ENCODE data around the gene ST6GALNAC4. TPM values are rescaled to one million over a fixed set of nuclear protein-coding genes. Genes with fewer than 3 reads are reported as not detected.
A peak's percentile ranks its signal among the peaks of the same experiment; 100 is the strongest.

Gene ST6GALNAC4
- total and polyA plus RNA-seq, 2 donors (not counting 1 experiment from before 2014, with no cell fraction given): 80.5 to 199 TPM

GRCh38 chr9:127910613-127911205, 6.1 kb downstream of the ST6GALNAC4 start:
- Mint-ChIP-seq H3K9me3 (ENCODE audit: insufficient read depth) (no peaks in the 10 kb centered on the region), H3K27ac (peak overlapping the region; percentile 99), H3K4me1 (peaks cover 66% of the 10 kb centered on the region), H3K4me3 (peak overlapping the region; percentile 84), H3K27me3 (no peaks in the 10 kb centered on the region)
- Histone ChIP-seq H3K4me2 (replicated peaks; ENCODE audit: low read depth, low read length, poor library complexity, severe bottlenecking) (peak overlapping the region; percentile 26), H2AFZ (ENCODE audit: insufficient read depth, low read depth, low read length, poor library complexity, severe bottlenecking) (no peak overlapping the region), H3K79me2 (ENCODE audit: control insufficient read depth, insufficient read depth, low read length) (peaks cover 48% of the 10 kb centered on the region), H3K27ac (ENCODE audit: low read length in 2 of 2) (peak overlapping the region; percentile 64 to 76), H4K20me1 (ENCODE audit: control insufficient read depth, insufficient read depth, low read length, poor library complexity, severe bottlenecking) (no peaks in the 10 kb centered on the region), H3K4me3 (ENCODE audit: control extremely low read depth in 1 of 5, extremely low read depth in 1 of 5, insufficient read depth in 1 of 5, low read depth in 2 of 5, low read length in 4 of 5) (no peak overlapping the region), H3K9me3 (ENCODE audit: control extremely low read depth in 1 of 3, control insufficient read depth in 2 of 3, insufficient read depth in 1 of 3, low read length in 2 of 3) (no peaks in the 10 kb centered on the region), H3K9ac (ENCODE audit: low read length) (no peak overlapping the region), H3K36me3 (replicated peaks in 1 of 2; ENCODE audit: control extremely low read depth in 1 of 2, control insufficient read depth in 1 of 2, extremely low read depth in 1 of 2, insufficient read depth in 2 of 2, low read length in 1 of 2) (peaks cover 0 to 61% of the 10 kb centered on the region in 2 experiments), H3K27me3 (replicated peaks in 1 of 4; ENCODE audit: control extremely low read depth in 1 of 4, control insufficient read depth in 3 of 4, insufficient read depth in 4 of 4, low read length in 3 of 4) (no peaks in the 10 kb centered on the region), H3K4me1 (ENCODE audit: control insufficient read depth in 2 of 2, insufficient read depth in 2 of 2, low read length in 2 of 2) (peaks cover 32 to 73% of the 10 kb centered on the region in 2 donors)
- DNase-seq (no peak), ATAC-seq (ENCODE audit: low read depth) (no peak)
- intact Hi-C loops (cut with micrococcal nuclease): no loop called here
- POLR2A ChIA-PET: interaction anchor here (0.8 to 1.6 kb wide), 4 partner anchors 11 to 28 kb away, joined by 3 to 7 read pairs (median 5); no protein-coding TSS in a partner anchor
- CTCF ChIA-PET: interaction anchor here (0.8 to 17.3 kb wide), 5 partner anchors 9 to 176 kb away, joined by 3 to 237 read pairs (median 5); partner anchors contain the start of gene TOR2A
- no peak for TF ChIP-seq EZH2 (IDR thresholded peaks at IDR 0.05; ENCODE audit: borderline replicate concordance, insufficient read depth, low read depth, low read length, poor library complexity, severe bottlenecking)
- peak; percentile 31 for TF ChIP-seq CTCF (IDR thresholded peaks at IDR 0.05)
- WGBS (ENCODE audit: insufficient coverage): 82% methylated on average over 5 of the region's 6 CpGs

- ChIA-PET CTCF (interaction anchor here (0.8 to 17.3 kb wide), 6 partner anchors 8 to 175 kb away, joined by 3 to 237 read pairs (median 5); partner anchors contain the start of gene TOR2A), POLR2A (interaction anchor here (0.5 to 1.6 kb wide), 7 partner anchors 10 to 119 kb away, joined by 3 to 10 read pairs (median 5); no protein-coding TSS in a partner anchor)
- no peak for ATAC-seq (ENCODE audit: low read depth)
- H3K9ac ChIP-seq (ENCODE audit: low read length): no peak overlapping the region
- WGBS (ENCODE audit: insufficient coverage): 89% methylated on average over 17 of the region's 17 CpGs
- TF ChIP-seq CTCF (IDR thresholded peaks at IDR 0.05): no peak
- no peak for TF ChIP-seq EZH2 (IDR thresholded peaks at IDR 0.05; ENCODE audit: borderline replicate concordance, insufficient read depth, low read depth, low read length, poor library complexity, severe bottlenecking)
- H3K4me1 Mint-ChIP-seq: peaks cover 66% of the 10 kb centered on the region
- no peak overlapping the region for H2AFZ ChIP-seq (ENCODE audit: insufficient read depth, low read depth, low read length, poor library complexity, severe bottlenecking)
- H3K36me3 ChIP-seq (replicated peaks in 1 of 2; ENCODE audit: control extremely low read depth in 1 of 2, control insufficient read depth in 1 of 2, extremely low read depth in 1 of 2, insufficient read depth in 2 of 2, low read length in 1 of 2): peaks cover 0 to 59% of the 10 kb centered on the region in 2 experiments
- H3K4me2 ChIP-seq (replicated peaks; ENCODE audit: low read depth, low read length, poor library complexity, severe bottlenecking): no peak overlapping the region
- peak overlapping the region in 1 of 2 donors; percentile 76 for H3K27ac ChIP-seq (ENCODE audit: low read length in 2 of 2)
- peaks cover 45% of the 10 kb centered on the region for H3K79me2 ChIP-seq (ENCODE audit: control insufficient read depth, insufficient read depth, low read length)
- H3K4me3 ChIP-seq (ENCODE audit: control extremely low read depth in 1 of 5, extremely low read depth in 1 of 5, insufficient read depth in 1 of 5, low read depth in 2 of 5, low read length in 4 of 5): no peak overlapping the region
- H3K9me3 ChIP-seq (ENCODE audit: control extremely low read depth in 1 of 3, control insufficient read depth in 2 of 3, insufficient read depth in 1 of 3, low read length in 2 of 3): no peaks in the 10 kb centered on the region
- intact Hi-C loops (cut with micrococcal nuclease): no loop called here
- H3K27ac Mint-ChIP-seq: peak overlapping the region; percentile 53
- DNase-seq: peak; percentile 12
- no peaks in the 10 kb centered on the region for H3K27me3 ChIP-seq (replicated peaks in 1 of 4; ENCODE audit: control extremely low read depth in 1 of 4, control insufficient read depth in 3 of 4, insufficient read depth in 4 of 4, low read length in 3 of 4)
- H3K4me3 Mint-ChIP-seq: no peak overlapping the region
- H3K4me1 ChIP-seq (ENCODE audit: control insufficient read depth in 2 of 2, insufficient read depth in 2 of 2, low read length in 2 of 2): peaks cover 33 to 73% of the 10 kb centered on the region in 2 donors
- H4K20me1 ChIP-seq (ENCODE audit: control insufficient read depth, insufficient read depth, low read length, poor library complexity, severe bottlenecking): no peaks in the 10 kb centered on the region
- no peaks in the 10 kb centered on the region for H3K9me3 Mint-ChIP-seq (ENCODE audit: insufficient read depth)
- no peaks in the 10 kb centered on the region for H3K27me3 Mint-ChIP-seq
Measured at GRCh38 chr9:127909839-127910273, 7.0 kb downstream of the ST6GALNAC4 start.

All from B cell (primary cell).